Cardiac muscle cell (in vitro differentiated cells and primary cell): ENCODE results near the gene CPAMD8. TPM values are rescaled to one million over a fixed set of nuclear protein-coding genes. Genes with fewer than 3 reads are reported as not detected.

Experiments used
- DNase-seq, 2 donors: peaks; one replicate each; pipeline versions ENCODE4 v3.0.0 to v3.0.0-alpha.2; 2010 to 2017; ENCODE audit warnings: low read depth in 1 of 2, low spot score in 1 of 2
- H3K27ac ChIP-seq: fragments of 200-600 bp; sonication (generic); 2 replicates; pipeline ENCODE4 v1.5.1; 2016
- H3K27me3 ChIP-seq: fragments of 200-600 bp; sonication (generic); 2 replicates; pipeline ENCODE4 v1.6.0; 2016; ENCODE audit warnings: control low read depth
- H3K36me3 ChIP-seq: fragments of 200-600 bp; sonication (generic); 2 replicates; pipeline ENCODE4 v1.5.1; 2016; ENCODE audit warnings: control low read depth
- H3K4me1 ChIP-seq: fragments of 200-600 bp; sonication (generic); 2 replicates; pipeline ENCODE4 v1.8.1; 2017; ENCODE audit warnings: low read depth, mild to moderate bottlenecking, mixed run types
- H3K4me3 ChIP-seq: fragments of 200-600 bp; sonication (generic); 2 replicates; pipeline ENCODE4 v1.5.1; 2016; ENCODE audit warnings: mild to moderate bottlenecking
- H3K9me3 ChIP-seq: fragments of 200-600 bp; sonication (generic); 2 replicates; pipeline ENCODE4 v1.5.1; 2017; ENCODE audit warnings: low read depth, mild to moderate bottlenecking, control low read depth
- CTCF ChIP-seq: IDR thresholded peaks from 2 replicates; pipeline ENCODE4 v1.5.1; 2012; ENCODE audit warnings: low read depth, mild to moderate bottlenecking, low read length
- polyA plus RNA-seq: library from polyadenylated mRNA; unstranded; fragments of >200 nt; fragmentation: Nextera tagmentation; extraction: Ambion mirVana; gene quantifications from 2 replicates; pipeline ENCODE4 v1.2.1, GENCODE V29; 2016
- total RNA-seq: library from RNA; depleted of rRNA; stranded (reverse); fragments of >200 nt; gene quantifications from 2 replicates; pipeline ENCODE4 v1.2.3, GENCODE V29; 2016

CPAMD8 gene
- total and polyA plus RNA-seq, 2 experiments from 2014 or later = 18.1 to 53.4 TPM

GRCh38 chr19:16867211-16867610 is 159.4 kb downstream of the CPAMD8 start:
- no peak for DNase-seq
- TF ChIP-seq CTCF = no peak
- no peaks in the 10 kb centered on the region for H3K4me1 ChIP-seq
- H3K36me3 ChIP-seq = peaks cover 49% of the 10 kb centered on the region
- no peaks in the 10 kb centered on the region for H3K9me3 ChIP-seq
- H3K27ac ChIP-seq = no peak overlapping the region
- no peaks in the 10 kb centered on the region for H3K27me3 ChIP-seq
- no peak overlapping the region for H3K4me3 ChIP-seq

GRCh38 chr19:16862826-16863415 is 163.7 kb downstream of the CPAMD8 start:
- H3K36me3 ChIP-seq = peaks cover 39% of the 10 kb centered on the region

GRCh38 chr19:16861834-16862233 is 164.8 kb downstream of the CPAMD8 start:
- DNase-seq = no peak
- Histone ChIP-seq H3K36me3 (peaks cover 29% of the 10 kb centered on the region), H3K4me3 (no peak overlapping the region), H3K4me1 (no peaks in the 10 kb centered on the region), H3K9me3 (no peaks in the 10 kb centered on the region), H3K27me3 (no peaks in the 10 kb centered on the region), H3K27ac (no peak overlapping the region)
- no peak for TF ChIP-seq CTCF

More at GRCh38 chr19:16862826-16863415, 163.7 kb downstream of the CPAMD8 start:
- no peaks in the 10 kb centered on the region for H3K9me3 ChIP-seq
- H3K4me3 ChIP-seq = no peak overlapping the region
- H3K27ac ChIP-seq = no peak overlapping the region
- no peak for DNase-seq
- no peaks in the 10 kb centered on the region for H3K27me3 ChIP-seq
- no peak for TF ChIP-seq CTCF
- no peaks in the 10 kb centered on the region for H3K4me1 ChIP-seq

GRCh38 chr19:16861011-16861410 is 165.6 kb downstream of the CPAMD8 start:
- no peak overlapping the region for H3K4me3 ChIP-seq
- no peaks in the 10 kb centered on the region for H3K27me3 ChIP-seq
- DNase-seq = no peak
- H3K4me1 ChIP-seq = no peaks in the 10 kb centered on the region
- no peak overlapping the region for H3K27ac ChIP-seq
- TF ChIP-seq CTCF = no peak
- no peaks in the 10 kb centered on the region for H3K9me3 ChIP-seq
- peaks cover 25% of the 10 kb centered on the region for H3K36me3 ChIP-seq

- TF ChIP-seq CTCF = no peak
- no peak overlapping the region for H3K27ac ChIP-seq
- no peak for DNase-seq
- H3K9me3 ChIP-seq = no peaks in the 10 kb centered on the region
- H3K4me3 ChIP-seq = no peak overlapping the region
- no peaks in the 10 kb centered on the region for H3K27me3 ChIP-seq
- peaks cover 18% of the 10 kb centered on the region for H3K36me3 ChIP-seq
- H3K4me1 ChIP-seq = no peaks in the 10 kb centered on the region
Observed at GRCh38 chr19:16860118-16860517, 166.5 kb downstream of the CPAMD8 start.
